ENCODE results near the gene GAL. TPM values are rescaled to one million over a fixed set of nuclear protein-coding genes. Genes with fewer than 3 reads are reported as not detected.

Gene GAL
- total and polyA plus RNA-seq, 5 donors: 0.27 TPM; not detected in 4

DNA sequence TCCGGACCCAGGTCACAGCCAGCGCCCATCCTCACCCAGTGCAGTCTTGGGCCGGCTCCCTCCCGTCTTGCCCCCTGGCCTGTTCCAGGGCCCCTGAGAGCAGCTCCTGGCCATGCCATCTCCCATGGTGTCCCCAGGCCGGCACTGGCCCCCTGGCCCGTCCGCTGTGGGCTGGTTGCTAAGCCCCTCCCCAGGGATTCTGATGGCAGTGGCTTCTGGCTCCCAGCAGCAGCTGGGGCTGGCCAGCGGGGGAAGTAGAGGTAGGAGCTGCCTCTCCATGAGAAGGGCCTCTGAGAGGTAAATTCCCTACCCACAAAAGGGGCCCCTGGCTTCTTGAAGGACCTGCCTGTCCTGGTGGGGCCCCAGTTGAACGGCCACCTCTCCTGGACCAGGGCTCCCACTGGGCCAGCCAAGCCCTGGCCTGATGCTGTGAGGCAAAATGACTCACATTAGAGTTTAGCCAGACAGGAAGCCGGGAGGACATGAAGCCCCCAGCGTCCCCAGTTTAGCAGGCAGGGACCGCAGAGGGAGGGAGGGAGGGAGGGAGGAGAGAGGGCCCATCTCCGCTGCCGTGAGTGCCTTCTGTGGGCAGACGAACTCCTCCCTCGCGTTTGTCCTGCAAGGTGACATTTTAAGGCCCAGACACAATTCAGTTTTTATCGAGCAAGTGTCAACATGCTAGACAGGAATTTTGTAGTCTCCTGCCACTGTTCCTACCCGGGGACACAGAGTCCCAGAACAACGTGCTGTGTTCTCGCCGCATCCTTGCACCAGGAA is 32.9 kb upstream of the GAL start:
- no peaks in the 10 kb centered on the region for H3K27me3 ChIP-seq (ENCODE audit: control insufficient read depth, insufficient read depth)
- no peak overlapping the region for H3K27ac ChIP-seq (ENCODE audit: low read length)
- intact Hi-C loops (cut with DNase I): no loop called here
- no peaks in the 10 kb centered on the region for H3K4me1 ChIP-seq (ENCODE audit: control insufficient read depth, insufficient read depth, low read length)
- ATAC-seq: peak; percentile 17 to 22
- no peak overlapping the region for H3K4me3 ChIP-seq (ENCODE audit: low read length)
- H3K9me3 ChIP-seq (ENCODE audit: control insufficient read depth, low read length): peaks cover 4% of the 10 kb centered on the region
- no peak for DNase-seq
- WGBS: 55% methylated on average over 22 of the region's 22 CpGs

DNA sequence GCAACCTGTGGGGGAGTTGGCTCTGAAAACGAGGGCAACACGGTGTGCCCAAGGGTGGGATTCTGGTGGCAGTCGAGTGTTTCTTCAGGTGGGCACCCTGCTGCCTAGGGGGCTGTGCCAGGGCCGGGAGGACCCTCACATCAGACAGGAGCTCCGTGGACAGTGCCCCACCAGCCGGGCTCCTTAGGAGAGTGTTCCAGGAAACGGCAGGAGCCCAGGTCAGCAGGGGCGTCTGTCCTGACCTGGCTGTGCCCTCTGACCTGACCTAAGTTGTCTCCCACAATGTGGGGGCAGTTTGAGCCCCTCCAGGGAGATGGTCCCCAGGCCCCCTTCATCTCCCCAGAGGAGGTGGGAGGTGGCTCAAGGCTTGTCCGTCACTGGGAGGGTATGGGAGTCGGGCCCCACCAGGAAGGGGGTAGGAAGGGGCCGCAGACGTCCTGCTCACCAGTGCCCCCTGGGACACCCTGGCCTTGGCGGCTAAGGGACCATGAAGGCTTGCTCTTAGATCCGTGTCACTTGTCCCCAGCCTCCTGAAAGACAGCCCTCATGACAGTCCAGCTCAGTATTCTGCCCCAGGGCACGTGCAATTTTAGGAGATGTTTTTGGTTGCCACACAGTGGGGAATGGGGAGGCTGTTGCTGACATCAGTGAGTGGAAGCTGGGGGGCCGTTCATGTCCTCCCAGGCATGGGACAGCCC is 32.2 kb upstream of the GAL start:
- no peak overlapping the region for H3K27ac ChIP-seq (ENCODE audit: low read length)
- intact Hi-C loops (cut with DNase I): no loop called here
- ATAC-seq (peak in 1 of 2 donors; percentile 10), DNase-seq (no peak)
- H3K4me3 ChIP-seq (ENCODE audit: low read length): no peak overlapping the region
- peaks cover 2% of the 10 kb centered on the region for H3K9me3 ChIP-seq (ENCODE audit: control insufficient read depth, low read length)
- no peaks in the 10 kb centered on the region for H3K27me3 ChIP-seq (ENCODE audit: control insufficient read depth, insufficient read depth)
- no peaks in the 10 kb centered on the region for H3K4me1 ChIP-seq (ENCODE audit: control insufficient read depth, insufficient read depth, low read length)
- 68% methylated on average over 16 of the region's 16 CpGs for WGBS

DNA sequence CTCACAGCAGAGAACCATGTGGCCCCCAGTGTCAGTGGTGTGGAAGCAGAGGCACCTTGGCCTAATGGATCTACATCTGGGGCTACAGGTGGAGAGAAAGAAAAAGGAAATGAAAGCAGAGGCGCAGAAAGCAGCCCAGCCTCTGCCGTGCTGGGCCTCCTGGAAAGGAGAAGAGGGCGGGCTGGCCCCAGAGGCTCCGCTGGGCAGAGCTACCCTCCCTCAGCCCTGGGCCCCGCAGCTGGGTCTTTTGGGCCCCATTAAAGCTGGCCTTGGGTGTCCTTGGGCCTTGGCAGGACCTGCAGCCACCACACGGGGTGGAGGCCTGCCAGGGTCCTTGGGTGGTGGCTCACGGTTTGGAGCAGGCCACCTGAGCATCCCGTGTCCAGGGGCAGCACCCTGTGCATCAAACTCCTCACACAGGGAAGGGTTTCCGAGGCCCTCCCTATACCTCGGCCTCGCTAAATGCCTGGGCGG is 31.6 kb upstream of the GAL start:
- intact Hi-C loops (cut with DNase I): no loop called here
- H3K27ac ChIP-seq (ENCODE audit: low read length): no peak overlapping the region
- DNase-seq (no peak), ATAC-seq (no peak)
- no peaks in the 10 kb centered on the region for H3K4me1 ChIP-seq (ENCODE audit: control insufficient read depth, insufficient read depth, low read length)
- no peak overlapping the region for H3K4me3 ChIP-seq (ENCODE audit: low read length)
- 84% methylated on average over 12 of the region's 12 CpGs for WGBS
- no peaks in the 10 kb centered on the region for H3K27me3 ChIP-seq (ENCODE audit: control insufficient read depth, insufficient read depth)
- H3K9me3 ChIP-seq (ENCODE audit: control insufficient read depth, low read length): peaks cover under 1% of the 10 kb centered on the region

DNA sequence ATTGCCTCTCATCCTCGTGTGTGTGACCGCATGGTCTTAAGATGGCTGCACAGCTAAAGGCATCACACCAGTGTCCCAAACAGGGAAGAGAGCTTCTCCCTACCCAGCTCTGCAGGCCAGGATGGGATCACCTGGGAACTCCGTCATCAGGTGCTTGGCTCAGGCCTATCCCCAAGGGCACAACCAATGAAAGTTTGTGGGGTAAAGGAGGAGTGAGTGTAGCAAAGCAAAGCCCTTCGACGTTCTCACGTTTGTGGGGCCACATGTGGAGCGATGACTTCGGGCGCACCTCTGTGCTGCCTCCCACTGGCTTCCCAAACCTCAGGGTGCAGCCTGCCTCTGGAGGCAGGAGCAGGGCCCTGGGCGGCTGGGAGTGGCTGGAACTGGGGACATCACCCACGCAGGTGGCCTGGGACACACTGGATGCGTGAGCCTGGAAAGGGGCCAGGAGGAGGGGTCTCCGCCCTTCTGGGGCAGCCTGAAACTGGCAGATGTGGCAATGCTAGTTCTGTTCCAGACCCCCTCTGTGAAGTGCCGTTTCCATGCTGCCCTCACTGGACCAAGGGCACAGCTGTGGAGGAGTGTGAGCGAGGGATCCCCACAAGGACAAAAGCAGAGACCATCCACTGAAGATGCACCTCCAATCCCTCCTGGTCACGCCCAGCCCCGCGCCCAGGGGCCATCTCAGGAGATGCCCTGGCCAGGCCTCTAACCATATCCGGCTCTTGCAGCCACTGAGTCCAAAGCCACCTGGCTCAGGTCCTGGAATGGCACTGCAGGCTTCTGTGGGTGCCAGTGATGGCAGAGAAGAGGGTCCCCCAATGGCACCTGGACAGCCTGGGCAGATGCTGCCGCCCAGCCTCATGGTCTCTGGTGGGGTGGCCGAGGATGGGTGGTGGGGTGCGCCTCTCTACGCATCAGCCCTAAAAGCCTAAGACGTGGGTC is 30.6 kb upstream of the GAL start:
- no peaks in the 10 kb centered on the region for H3K9me3 ChIP-seq (ENCODE audit: control insufficient read depth, low read length)

DNA sequence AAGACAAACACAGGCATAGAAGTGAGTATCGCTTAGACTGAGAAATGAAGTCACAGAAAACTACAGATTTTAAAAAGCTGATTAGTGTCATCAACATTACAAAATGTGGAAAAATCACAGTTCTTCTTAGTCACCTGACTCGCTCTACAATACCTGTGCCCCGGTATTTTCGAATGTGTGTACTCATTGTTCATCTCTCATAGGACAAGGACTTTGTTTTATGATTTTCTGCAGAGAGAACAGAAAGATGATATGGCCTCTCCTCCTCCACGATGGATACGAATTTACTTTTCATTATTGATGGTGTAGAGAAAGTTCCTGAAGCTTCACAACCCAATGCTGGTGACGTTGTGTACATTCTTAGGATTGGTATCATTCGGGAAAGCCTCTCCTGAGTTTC is 29.4 kb upstream of the GAL start:
- no peaks in the 10 kb centered on the region for H3K27me3 ChIP-seq (ENCODE audit: control insufficient read depth, insufficient read depth)
- H3K9me3 ChIP-seq (ENCODE audit: control insufficient read depth, low read length): no peaks in the 10 kb centered on the region
- H3K4me1 ChIP-seq (ENCODE audit: control insufficient read depth, insufficient read depth, low read length): no peaks in the 10 kb centered on the region
- H3K27ac ChIP-seq (ENCODE audit: low read length): no peak overlapping the region
- intact Hi-C loops (cut with DNase I): no loop called here
- no peak overlapping the region for H3K4me3 ChIP-seq (ENCODE audit: low read length)
- WGBS: 90% methylated on average over 8 of the region's 8 CpGs
- DNase-seq: no peak
- no peak for ATAC-seq

More for the DNA sequence above, 30.6 kb upstream of the GAL start:
- intact Hi-C loops (cut with DNase I): no loop called here
- WGBS: 77% methylated on average over 24 of the region's 24 CpGs
- Histone ChIP-seq H3K27me3 (ENCODE audit: control insufficient read depth, insufficient read depth) (no peaks in the 10 kb centered on the region), H3K27ac (ENCODE audit: low read length) (no peak overlapping the region), H3K4me3 (ENCODE audit: low read length) (no peak overlapping the region), H3K4me1 (ENCODE audit: control insufficient read depth, insufficient read depth, low read length) (no peaks in the 10 kb centered on the region)
- DNase-seq: no peak
- no peak for ATAC-seq

DNA sequence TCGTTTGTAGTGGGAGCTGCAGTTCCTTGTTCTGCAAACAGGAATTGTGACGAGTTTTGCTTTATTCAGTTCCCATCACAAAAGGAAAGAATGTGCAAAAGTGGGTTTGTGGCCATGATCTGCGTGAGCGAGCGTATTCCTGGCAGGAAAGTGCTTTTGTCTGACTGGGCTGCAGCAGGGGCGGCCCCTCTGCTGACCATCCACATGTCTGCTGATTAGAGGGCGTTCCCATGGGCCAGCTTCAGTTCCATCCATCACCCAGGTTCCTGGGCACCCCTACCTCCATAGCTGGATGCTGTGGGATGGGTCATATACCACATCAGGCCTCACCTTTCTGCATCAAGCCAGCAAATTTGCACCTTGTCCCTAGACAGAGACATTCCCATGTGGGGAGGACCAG is 28.9 kb upstream of the GAL start:
- ATAC-seq (no peak), DNase-seq (no peak)
- Histone ChIP-seq H3K27ac (ENCODE audit: low read length) (no peak overlapping the region), H3K4me3 (ENCODE audit: low read length) (no peak overlapping the region), H3K27me3 (ENCODE audit: control insufficient read depth, insufficient read depth) (no peaks in the 10 kb centered on the region), H3K9me3 (ENCODE audit: control insufficient read depth, low read length) (no peaks in the 10 kb centered on the region), H3K4me1 (ENCODE audit: control insufficient read depth, insufficient read depth, low read length) (no peaks in the 10 kb centered on the region)
- intact Hi-C loops (cut with DNase I): no loop called here
- WGBS: 75% methylated on average over 7 of the region's 7 CpGs

DNA sequence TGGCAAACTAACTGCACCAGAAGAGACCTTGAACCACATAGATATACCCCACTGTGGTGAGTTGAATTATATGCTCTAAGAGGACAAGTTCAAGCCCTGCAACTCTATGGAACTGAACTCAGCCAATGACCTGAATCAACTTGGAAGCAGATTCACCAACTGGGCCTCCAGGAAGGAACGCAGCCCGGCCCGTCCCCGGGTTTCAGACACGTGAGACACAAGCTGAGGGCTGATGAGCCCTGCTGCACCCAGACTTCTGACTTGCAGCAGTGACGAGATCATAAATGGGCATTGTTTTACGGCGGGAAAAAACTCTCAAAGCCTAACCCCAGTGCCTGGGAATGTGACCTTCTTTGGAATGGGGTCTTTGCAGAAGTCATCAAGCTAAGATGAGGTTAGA is 28.5 kb upstream of the GAL start:
- Histone ChIP-seq H3K27me3 (ENCODE audit: control insufficient read depth, insufficient read depth) (no peaks in the 10 kb centered on the region), H3K27ac (ENCODE audit: low read length) (no peak overlapping the region), H3K4me3 (ENCODE audit: low read length) (no peak overlapping the region), H3K4me1 (ENCODE audit: control insufficient read depth, insufficient read depth, low read length) (no peaks in the 10 kb centered on the region), H3K9me3 (ENCODE audit: control insufficient read depth, low read length) (no peaks in the 10 kb centered on the region)
- no peak for ATAC-seq
- no peak for DNase-seq
- intact Hi-C loops (cut with DNase I): no loop called here
- 84% methylated on average over 8 of the region's 8 CpGs for WGBS

DNA sequence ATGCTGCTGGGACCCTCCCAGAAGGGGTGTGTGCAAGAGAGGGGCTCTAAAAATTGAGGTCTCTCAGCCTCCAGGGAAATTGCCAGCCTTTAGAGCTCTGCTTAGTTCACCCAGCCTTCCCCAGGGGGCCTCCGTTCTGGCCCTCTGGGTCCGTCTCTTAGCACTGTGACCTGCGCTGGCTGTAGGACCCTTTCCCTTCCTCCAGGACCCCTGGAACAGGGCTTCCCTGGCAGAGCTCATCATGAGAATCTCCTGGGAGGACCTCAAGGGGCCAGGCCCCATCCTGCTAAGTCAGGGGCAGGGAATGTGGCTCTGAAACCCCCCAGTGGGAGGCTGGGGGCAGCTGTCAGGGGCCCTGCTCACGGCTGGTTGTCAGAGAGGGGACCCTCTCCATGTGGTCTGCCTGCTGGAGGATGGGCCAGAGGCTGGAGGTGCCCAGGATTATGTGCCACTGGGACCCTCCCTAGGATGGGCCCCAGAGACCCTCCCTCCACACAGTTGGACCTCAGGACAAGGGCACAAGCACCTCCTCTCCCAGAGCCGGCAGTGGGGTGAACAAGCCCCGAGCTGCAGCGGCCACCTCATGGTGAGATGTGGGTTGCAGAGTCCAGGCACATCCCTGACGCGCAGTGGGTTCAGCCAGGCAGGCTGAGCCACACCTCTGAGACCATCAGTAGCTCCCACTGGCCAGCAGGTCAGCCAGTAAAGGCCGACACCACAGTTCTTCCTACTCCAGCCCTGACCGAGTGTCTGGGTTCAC is 27.1 kb upstream of the GAL start:
- no peaks in the 10 kb centered on the region for H3K9me3 ChIP-seq (ENCODE audit: control insufficient read depth, low read length)
- ATAC-seq (no peak), DNase-seq (no peak)
- H3K4me3 ChIP-seq (ENCODE audit: low read length): no peak overlapping the region
- no peaks in the 10 kb centered on the region for H3K4me1 ChIP-seq (ENCODE audit: control insufficient read depth, insufficient read depth, low read length)
- intact Hi-C loops (cut with DNase I): no loop called here
- H3K27me3 ChIP-seq (ENCODE audit: control insufficient read depth, insufficient read depth): no peaks in the 10 kb centered on the region
- no peak overlapping the region for H3K27ac ChIP-seq (ENCODE audit: low read length)
- 93% methylated on average over 11 of the region's 11 CpGs for WGBS

DNA sequence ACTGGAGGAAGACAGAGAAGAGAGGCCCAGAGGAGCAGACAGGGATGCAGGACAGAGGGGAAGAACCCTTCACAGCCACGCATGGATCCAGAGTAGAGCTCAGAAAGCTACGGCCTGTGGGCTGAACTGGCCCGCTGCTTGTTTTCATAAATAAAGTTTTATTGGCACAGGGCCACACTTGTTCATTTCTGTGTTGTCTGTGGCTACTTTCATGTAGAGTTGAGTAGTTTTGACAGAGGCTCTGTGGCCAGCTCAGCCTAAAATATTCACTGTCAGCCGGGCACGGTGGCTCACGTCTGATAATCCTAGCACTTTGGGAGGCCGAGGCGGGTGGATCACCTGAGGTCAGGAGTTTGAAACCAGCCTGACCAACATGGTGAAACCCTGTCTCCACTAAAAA is 26.2 kb upstream of the GAL start:
- WGBS: 96% methylated on average over 8 of the region's 8 CpGs
- no peak for DNase-seq
- no peak overlapping the region for H3K4me3 ChIP-seq (ENCODE audit: low read length)

DNA sequence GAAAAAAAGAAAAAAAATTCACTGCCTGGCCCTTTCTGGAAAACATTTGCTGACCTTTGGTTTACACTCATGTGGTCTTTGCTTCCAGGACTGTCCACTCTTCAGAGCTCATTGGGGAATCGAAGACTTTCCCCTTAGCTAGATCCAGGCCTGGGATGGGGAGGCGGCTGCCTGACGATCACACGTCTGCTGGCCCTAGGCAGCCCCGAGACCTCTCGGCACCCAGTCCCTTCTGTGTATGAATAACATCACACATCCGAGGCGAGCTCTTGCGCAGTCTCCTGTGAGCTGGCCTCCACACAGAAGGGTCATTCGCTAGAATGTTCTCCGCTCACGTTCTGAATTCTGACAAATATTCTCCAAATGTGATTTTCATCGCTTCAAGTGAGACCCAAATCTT is 25.7 kb upstream of the GAL start:
- Histone ChIP-seq H3K27ac (ENCODE audit: low read length) (no peak overlapping the region), H3K4me1 (ENCODE audit: control insufficient read depth, insufficient read depth, low read length) (no peaks in the 10 kb centered on the region), H3K27me3 (ENCODE audit: control insufficient read depth, insufficient read depth) (no peaks in the 10 kb centered on the region), H3K4me3 (ENCODE audit: low read length) (no peak overlapping the region), H3K9me3 (ENCODE audit: control insufficient read depth, low read length) (no peaks in the 10 kb centered on the region)
- DNase-seq: peak in 1 of 3 donors; percentile 51
- ATAC-seq: peak; percentile 34 to 45
- WGBS: 57% methylated on average over 13 of the region's 13 CpGs
- intact Hi-C loops (cut with DNase I): no loop called here

More for the DNA sequence above, 26.2 kb upstream of the GAL start:
- H3K9me3 ChIP-seq (ENCODE audit: control insufficient read depth, low read length): no peaks in the 10 kb centered on the region
- no peak for ATAC-seq
- no peaks in the 10 kb centered on the region for H3K4me1 ChIP-seq (ENCODE audit: control insufficient read depth, insufficient read depth, low read length)
- no peak overlapping the region for H3K27ac ChIP-seq (ENCODE audit: low read length)
- intact Hi-C loops (cut with DNase I): no loop called here
- H3K27me3 ChIP-seq (ENCODE audit: control insufficient read depth, insufficient read depth): no peaks in the 10 kb centered on the region
